Muscle of leg (tissue), 11 donors: Measurements from ENCODE around the gene PACSIN1. TPM values are rescaled to one million over a fixed set of nuclear protein-coding genes. Genes with fewer than 3 reads are reported as not detected.

Experiments
- DNase-seq: peaks from one replicate; pipeline ENCODE4 v3.0.0; 2013
- H3K27ac ChIP-seq: one replicate; pipeline ENCODE4 v1.5.1; 2013; ENCODE audit warnings: mild to moderate bottlenecking, low read length, control low read depth
- H3K27me3 ChIP-seq: one replicate; pipeline ENCODE4 v1.6.1; 2013; ENCODE audit warnings: low read length; ENCODE audit not compliant: control insufficient read depth, insufficient read depth
- H3K36me3 ChIP-seq: one replicate; pipeline ENCODE4 v1.6.1; 2013; ENCODE audit warnings: low read length; ENCODE audit not compliant: control insufficient read depth, insufficient read depth
- H3K4me1 ChIP-seq: one replicate; pipeline ENCODE4 v1.6.1; 2013; ENCODE audit warnings: low read length; ENCODE audit not compliant: control insufficient read depth, insufficient read depth
- H3K4me3 ChIP-seq: one replicate; pipeline ENCODE4 v1.5.1; 2013; ENCODE audit warnings: low read length, control low read depth
- H3K9me3 ChIP-seq: replicated peaks from 2 replicates; pipeline ENCODE4 v1.6.1; 2013; ENCODE audit warnings: low read depth, low read length; ENCODE audit not compliant: control insufficient read depth
- whole genome bisulfite sequencing: methylation state at CpG from one replicate; pipeline ENCODE4 v1.1.5; 2013; ENCODE audit warnings: missing lambda C conversion rate; ENCODE audit not compliant: insufficient coverage; 5-methylcytosine and 5-hydroxymethylcytosine counted together
- polyA plus RNA-seq, 8 donors: library from polyadenylated mRNA; unstranded; fragments of 120-200 nt; gene quantifications; one replicate each; pipeline versions ENCODE4 v1.2.1 to v1.2.3, GENCODE V29; 2013; ENCODE audit warnings: inconsistent platforms in 1 of 8, low replicate concordance in 1 of 8; ENCODE audit not compliant: insufficient read length in 8 of 8, insufficient read depth in 1 of 8
- total RNA-seq: library from RNA; stranded (reverse); fragments of 120-200 nt; gene quantifications from one replicate; pipeline ENCODE4 v1.2.4, GENCODE V29; 2013

PACSIN1 gene
- total and polyA plus RNA-seq, 9 donors = 0.27 to 3.0 (median 1.5) TPM

DNA sequence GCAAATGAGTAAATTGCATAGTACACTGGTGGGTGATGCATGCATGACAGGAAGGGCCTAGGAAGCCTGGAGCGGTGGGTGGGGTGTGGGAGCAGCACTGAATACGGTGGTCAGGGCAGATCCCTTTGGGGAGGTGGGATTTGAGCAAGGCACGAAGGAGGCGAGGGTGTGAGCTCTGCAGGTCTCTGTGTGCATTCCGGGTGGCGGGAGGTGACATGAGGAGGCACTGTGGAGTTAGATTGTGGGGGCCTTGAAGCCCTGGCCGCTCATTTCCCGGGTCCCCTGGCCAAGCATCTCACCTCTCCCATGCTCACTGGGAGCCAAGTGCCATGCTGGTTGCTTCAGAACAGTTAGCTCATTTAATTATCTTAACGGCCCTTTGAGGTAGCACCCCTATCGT is 96.5 kb downstream of the PACSIN1 start:
- no peaks in the 10 kb centered on the region for H3K4me1 ChIP-seq
- H3K27ac ChIP-seq = no peak overlapping the region
- no peak overlapping the region for H3K4me3 ChIP-seq
- WGBS = 80% methylated on average over 4 of the region's 10 CpGs
- peaks cover 4% of the 10 kb centered on the region for H3K9me3 ChIP-seq
- no peaks in the 10 kb centered on the region for H3K36me3 ChIP-seq
- DNase-seq = no peak
- peaks cover 7% of the 10 kb centered on the region for H3K27me3 ChIP-seq

GRCh38 chr6:34562861-34563512 is 97.1 kb downstream of the PACSIN1 start:
- H3K4me3 ChIP-seq = no peak overlapping the region
- H3K27me3 ChIP-seq = peaks cover 7% of the 10 kb centered on the region
- WGBS = 52% methylated on average over 6 of the region's 15 CpGs
- H3K27ac ChIP-seq = no peak overlapping the region
- DNase-seq = no peak
- no peaks in the 10 kb centered on the region for H3K4me1 ChIP-seq
- H3K36me3 ChIP-seq = no peaks in the 10 kb centered on the region
- H3K9me3 ChIP-seq = peaks cover 4% of the 10 kb centered on the region

GRCh38 chr6:34563513-34563870 is 97.6 kb downstream of the PACSIN1 start:
- H3K27me3 ChIP-seq = peaks cover 7% of the 10 kb centered on the region
- WGBS = 49% methylated on average over 4 of the region's 7 CpGs
- no peaks in the 10 kb centered on the region for H3K4me1 ChIP-seq
- no peak overlapping the region for H3K4me3 ChIP-seq
- no peak for DNase-seq
- no peak overlapping the region for H3K27ac ChIP-seq
- H3K36me3 ChIP-seq = no peaks in the 10 kb centered on the region
- H3K9me3 ChIP-seq = no peaks in the 10 kb centered on the region

- peaks cover 12% of the 10 kb centered on the region for H3K27me3 ChIP-seq
- no peak overlapping the region for H3K27ac ChIP-seq
- H3K9me3 ChIP-seq = no peaks in the 10 kb centered on the region
- no peak overlapping the region for H3K4me3 ChIP-seq
- no peaks in the 10 kb centered on the region for H3K4me1 ChIP-seq
- WGBS = 75% methylated on average over 2 of the region's 5 CpGs
- H3K36me3 ChIP-seq = no peaks in the 10 kb centered on the region
- DNase-seq = no peak
These were observed 98.3 kb downstream of the PACSIN1 start for GRCh38 chr6:34564181-34564580.

- no peaks in the 10 kb centered on the region for H3K9me3 ChIP-seq
- peaks cover 12% of the 10 kb centered on the region for H3K27me3 ChIP-seq
- H3K27ac ChIP-seq = no peak overlapping the region
- H3K4me1 ChIP-seq = no peaks in the 10 kb centered on the region
- 43% methylated on average over 2 of the region's 5 CpGs for WGBS
- no peak overlapping the region for H3K4me3 ChIP-seq
- H3K36me3 ChIP-seq = no peaks in the 10 kb centered on the region
- no peak for DNase-seq
These were observed 99.9 kb downstream of the PACSIN1 start for GRCh38 chr6:34565722-34566137.

DNA sequence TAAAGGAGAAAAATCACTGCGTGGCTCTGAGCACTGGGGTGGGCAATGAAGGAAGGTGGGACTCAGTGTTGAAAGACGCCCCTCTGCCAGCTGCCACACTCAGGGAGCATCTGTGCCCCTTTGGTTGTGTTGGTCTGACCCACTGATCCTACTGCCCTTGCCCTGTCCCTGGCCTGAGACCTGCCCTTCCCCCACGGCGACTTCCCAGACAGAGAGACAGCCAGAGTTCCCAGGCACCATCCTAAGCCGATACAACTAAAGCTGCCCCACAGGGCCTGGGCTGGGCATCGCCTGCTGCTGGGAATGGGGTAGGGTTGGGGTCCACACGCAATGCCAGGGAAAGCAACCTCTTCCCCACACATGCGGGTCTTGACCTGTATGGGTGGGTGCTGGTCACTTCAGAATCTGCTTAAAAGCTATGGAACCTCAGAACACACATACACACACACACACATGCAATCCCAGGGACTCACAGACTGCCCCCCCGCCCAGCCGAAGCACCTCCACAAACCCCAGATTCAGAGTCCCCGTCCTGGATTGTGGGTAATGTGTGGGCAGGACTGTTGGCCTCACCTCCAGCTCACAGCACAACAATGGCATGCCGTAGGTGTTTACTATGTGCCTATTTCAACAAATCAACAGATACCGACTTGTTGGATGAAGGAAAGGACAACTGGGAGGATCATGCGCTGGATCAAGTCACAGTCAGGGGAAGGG is 101.1 kb downstream of the PACSIN1 start:
- Histone ChIP-seq H3K4me3 (no peak overlapping the region), H3K27ac (no peak overlapping the region), H3K27me3 (peaks cover 12% of the 10 kb centered on the region), H3K9me3 (no peaks in the 10 kb centered on the region), H3K4me1 (peaks cover 4% of the 10 kb centered on the region), H3K36me3 (no peaks in the 10 kb centered on the region)
- no peak for DNase-seq
- 74% methylated on average over 4 of the region's 14 CpGs for WGBS

DNA sequence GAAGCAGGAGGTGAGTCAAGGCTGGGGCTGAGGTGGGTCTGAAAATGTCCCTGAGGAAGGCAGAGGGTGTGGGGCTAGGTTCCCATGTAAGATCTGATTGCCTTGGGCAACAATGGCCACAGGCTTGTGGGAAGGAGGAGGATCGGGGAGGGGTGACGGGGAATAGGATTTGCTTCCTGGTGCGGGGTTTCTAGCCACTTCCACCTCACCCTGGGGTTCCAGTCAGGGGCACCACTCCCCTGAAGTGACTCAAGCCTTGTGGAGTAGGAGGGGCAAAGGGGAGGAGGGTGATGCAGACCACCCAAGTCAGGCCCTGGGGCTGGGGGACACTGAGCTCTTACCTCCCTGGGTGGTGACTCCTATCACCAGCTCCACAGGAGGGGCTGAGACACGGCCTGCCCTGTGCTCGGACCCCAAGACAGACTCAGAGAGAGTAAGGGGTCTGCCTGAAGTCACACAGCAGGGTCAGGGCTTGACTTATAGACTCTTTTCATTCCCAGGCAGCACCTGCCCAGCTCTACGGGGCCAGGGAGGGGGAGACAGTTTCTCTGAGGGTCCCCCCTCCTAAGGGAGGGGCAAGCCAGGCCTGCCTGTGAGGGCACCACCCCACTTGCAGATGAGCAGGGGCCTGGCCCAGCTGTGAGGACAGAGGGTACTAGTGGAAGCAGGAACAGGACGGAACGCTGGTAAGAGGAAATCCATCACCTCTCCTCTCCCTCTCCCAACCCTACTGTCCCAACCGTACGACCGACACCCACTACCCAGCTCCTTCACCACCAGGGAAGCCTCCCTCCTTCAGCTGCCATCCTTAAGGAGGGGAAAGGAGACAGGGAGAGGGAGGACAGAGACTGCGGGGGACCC is 102.7 kb downstream of the PACSIN1 start:
- peaks cover 12% of the 10 kb centered on the region for H3K27me3 ChIP-seq
- H3K27ac ChIP-seq = no peak overlapping the region
- no peaks in the 10 kb centered on the region for H3K9me3 ChIP-seq
- no peak overlapping the region for H3K4me3 ChIP-seq
- WGBS = no CpG with 5 or more reads among the region's 12 CpGs
- peaks cover 4% of the 10 kb centered on the region for H3K4me1 ChIP-seq
- no peak for DNase-seq
- no peaks in the 10 kb centered on the region for H3K36me3 ChIP-seq

DNA sequence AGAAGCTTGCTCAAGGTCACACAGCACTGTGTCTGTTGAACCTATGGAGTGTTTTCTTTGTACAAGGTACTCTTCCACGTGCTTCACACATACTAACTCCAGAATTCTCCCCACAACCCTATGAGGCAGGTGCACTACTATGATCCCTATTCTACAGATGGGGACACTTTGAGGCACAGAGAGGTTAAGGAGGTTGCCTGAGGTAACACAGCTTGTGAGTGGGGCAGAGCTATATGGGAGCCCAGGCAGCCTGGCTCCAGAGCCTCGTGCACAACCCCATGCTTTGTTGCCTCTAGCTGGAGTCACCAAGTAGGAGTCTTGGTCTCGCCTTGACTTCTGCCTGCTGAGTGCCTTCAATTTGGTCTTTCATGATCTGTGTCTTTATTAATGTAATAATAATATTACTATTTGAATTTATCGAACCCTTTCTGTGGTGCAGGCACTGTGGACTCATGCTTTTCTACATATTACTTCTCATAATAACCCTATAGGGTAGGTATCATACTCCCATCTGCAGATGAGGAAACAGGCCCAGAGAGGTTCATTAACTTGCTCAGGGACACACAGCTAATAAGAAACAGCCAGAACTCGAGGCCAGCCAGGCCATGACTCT is 103.6 kb downstream of the PACSIN1 start:
- H3K27ac ChIP-seq = no peak overlapping the region
- H3K27me3 ChIP-seq = peaks cover 12% of the 10 kb centered on the region
- DNase-seq = no peak
- H3K4me3 ChIP-seq = no peak overlapping the region
- H3K36me3 ChIP-seq = no peaks in the 10 kb centered on the region
- 60% methylated on average over 1 of the region's 5 CpGs for WGBS
- no peaks in the 10 kb centered on the region for H3K9me3 ChIP-seq
- H3K4me1 ChIP-seq = peaks cover 4% of the 10 kb centered on the region

- DNase-seq = no peak
- H3K36me3 ChIP-seq = no peaks in the 10 kb centered on the region
- H3K4me1 ChIP-seq = peaks cover 4% of the 10 kb centered on the region
- no peak overlapping the region for H3K27ac ChIP-seq
- peaks cover 12% of the 10 kb centered on the region for H3K27me3 ChIP-seq
- 71% methylated on average over 18 of the region's 21 CpGs for WGBS
- no peak overlapping the region for H3K4me3 ChIP-seq
- no peaks in the 10 kb centered on the region for H3K9me3 ChIP-seq
These were observed 104.4 kb downstream of the PACSIN1 start for GRCh38 chr6:34570066-34570833.
